Gastroesophageal sphincter (tissue), 3 donors: ENCODE measurements around the gene CXXC5.

Source experiments
- POLR2A ChIP-seq, 2 donors: fragments of 450-650 bp; IDR thresholded peaks; one replicate each; pipeline ENCODE4 v1.6.1; 2017; ENCODE audit warnings: antibody characterized with exemption in 2 of 2, mild to moderate bottlenecking in 2 of 2, moderate library complexity in 1 of 2
- TF ChIP-seq, protein P1 (sequence below), 4 experiments: fragments of 200-600 bp in 2 of 4; fragments of 450-650 bp in 2 of 4; sonication (generic) in 1 of 4; IDR thresholded peaks; one replicate each; pipeline ENCODE4 v1.5.1; 2017 to 2019; ENCODE audit warnings: antibody characterized with exemption in 4 of 4, mild to moderate bottlenecking in 2 of 4, moderate library complexity in 2 of 4

DNA sequence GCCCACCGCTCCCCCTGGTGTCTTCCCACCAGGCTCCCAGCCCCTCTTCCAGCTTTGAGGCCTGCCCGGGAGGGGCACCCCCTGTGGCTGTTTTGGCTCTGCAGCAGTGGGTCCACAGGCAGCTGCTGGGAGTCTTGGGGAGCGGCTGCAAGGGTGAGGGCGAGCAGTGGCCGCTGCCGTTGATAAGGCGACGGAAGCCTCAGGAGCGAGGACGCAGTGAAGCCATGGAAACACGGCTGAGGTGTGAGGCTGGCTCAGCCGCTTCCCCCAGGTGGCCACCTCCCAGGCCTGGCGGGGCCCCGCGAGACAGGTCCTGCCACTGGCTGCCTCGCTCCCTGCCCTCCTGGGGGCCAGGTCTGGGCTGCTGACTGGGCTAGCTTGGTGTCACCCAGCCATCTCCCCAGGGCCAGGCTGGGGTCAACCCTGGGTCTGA is 41.5 kb downstream of the CXXC5 start:
- TF ChIP-seq POLR2A (IDR thresholded peaks at IDR 0.05): no peak
- TF ChIP-seq, protein P1, sequence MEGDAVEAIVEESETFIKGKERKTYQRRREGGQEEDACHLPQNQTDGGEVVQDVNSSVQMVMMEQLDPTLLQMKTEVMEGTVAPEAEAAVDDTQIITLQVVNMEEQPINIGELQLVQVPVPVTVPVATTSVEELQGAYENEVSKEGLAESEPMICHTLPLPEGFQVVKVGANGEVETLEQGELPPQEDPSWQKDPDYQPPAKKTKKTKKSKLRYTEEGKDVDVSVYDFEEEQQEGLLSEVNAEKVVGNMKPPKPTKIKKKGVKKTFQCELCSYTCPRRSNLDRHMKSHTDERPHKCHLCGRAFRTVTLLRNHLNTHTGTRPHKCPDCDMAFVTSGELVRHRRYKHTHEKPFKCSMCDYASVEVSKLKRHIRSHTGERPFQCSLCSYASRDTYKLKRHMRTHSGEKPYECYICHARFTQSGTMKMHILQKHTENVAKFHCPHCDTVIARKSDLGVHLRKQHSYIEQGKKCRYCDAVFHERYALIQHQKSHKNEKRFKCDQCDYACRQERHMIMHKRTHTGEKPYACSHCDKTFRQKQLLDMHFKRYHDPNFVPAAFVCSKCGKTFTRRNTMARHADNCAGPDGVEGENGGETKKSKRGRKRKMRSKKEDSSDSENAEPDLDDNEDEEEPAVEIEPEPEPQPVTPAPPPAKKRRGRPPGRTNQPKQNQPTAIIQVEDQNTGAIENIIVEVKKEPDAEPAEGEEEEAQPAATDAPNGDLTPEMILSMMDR (IDR thresholded peaks at IDR 0.05): no peak
